ENCODE results near the gene HRG.
"Not testable (repeated sequence)": the region's sequence is repeated elsewhere in the genome, so short reads cannot be mapped to it uniquely, and the experiment has no call there.

HRG gene

GRCh38 chr3:186683979-186684378 is 18.2 kb downstream of the HRG start:
- no peak for DNase-seq

- not testable (repeated sequence) for DNase-seq
Measured at GRCh38 chr3:186686475-186686874, 20.7 kb downstream of the HRG start.

DNA sequence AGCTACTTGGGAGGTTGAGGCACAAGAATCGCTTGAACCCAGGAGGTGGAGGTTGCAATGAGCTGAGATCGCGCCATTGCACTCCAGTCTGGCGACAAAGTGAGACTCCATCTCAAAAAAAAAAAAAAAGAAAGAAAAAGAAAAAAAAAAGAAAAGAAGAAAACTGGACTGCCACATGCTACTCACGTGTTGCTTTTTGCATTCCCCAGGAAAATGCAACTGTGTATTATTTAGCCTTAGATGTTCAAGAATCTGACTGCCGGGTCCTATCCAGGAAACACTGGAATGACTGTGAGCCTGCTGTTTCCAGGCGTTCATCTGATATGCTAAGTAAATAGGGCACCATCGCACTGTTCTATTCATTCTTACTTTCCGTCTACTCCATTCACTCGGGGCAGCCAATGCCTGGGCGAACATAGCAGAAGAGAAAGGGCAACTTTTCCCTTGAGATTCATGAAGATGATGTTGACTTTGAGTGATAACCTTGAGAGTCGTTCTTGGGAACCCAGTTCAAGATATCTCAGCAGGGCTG is 21.4 kb downstream of the HRG start:
- DNase-seq, result no peak

DNA sequence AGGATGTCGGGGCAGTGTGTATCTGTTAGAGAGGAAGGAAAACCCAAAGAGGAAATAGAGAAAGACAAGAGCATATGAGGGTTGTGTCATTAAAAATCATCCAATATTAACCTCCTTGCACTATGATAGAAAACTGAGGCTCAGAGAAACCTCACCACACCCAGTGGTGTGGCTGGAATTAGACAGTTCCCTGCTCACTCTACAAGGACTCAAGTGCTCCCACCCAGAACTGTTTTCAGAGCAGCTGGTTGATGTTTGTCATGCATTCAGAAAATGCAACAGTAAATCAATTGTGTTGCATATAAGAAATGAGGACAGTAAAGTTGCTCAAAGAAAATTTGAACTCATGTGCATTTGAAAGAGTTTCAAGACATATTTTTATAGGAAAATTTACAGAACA is 24.5 kb downstream of the HRG start:
- not testable (repeated sequence) for DNase-seq

DNA sequence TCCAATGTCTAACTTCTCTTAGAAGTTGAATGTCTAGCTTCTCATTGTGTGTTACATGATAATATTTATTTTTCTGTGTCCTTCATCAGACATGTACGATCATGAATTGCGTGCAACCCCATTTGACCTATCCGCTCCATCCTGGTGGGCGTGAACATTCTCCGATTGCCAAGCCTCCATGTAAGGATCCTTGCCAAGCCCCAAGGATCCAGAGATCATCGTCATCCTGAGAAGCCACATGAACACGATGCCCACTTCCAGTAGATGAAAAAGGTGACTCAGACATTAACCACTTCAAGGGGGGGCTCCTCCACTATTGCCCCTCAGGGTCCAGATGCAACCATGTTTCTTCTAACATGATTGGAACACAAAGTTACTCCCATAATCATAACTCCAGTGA is 25.9 kb downstream of the HRG start:
- no peak for DNase-seq

DNA sequence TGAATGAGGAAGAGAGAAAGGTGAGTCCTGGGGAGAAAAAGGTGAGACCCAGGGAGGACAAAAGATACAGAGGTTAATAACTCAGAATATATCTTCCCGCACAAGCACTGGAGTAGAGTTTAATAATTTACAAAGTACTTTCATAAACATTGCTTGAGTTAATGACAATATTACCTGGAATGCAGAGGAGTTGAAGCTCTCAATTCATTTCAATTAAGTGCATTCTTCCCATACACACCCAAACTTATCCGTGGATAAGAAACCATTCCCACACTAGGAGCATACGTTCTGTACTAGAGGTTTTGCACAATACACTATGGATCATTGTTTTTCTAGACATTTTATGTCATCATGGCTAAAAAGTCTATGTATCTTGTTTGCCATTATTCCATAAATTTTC is 28.0 kb downstream of the HRG start:
- no peak for DNase-seq

GRCh38 chr3:186694288-186695032 is 28.6 kb downstream of the HRG start:
- DNase-seq, result no peak

DNA sequence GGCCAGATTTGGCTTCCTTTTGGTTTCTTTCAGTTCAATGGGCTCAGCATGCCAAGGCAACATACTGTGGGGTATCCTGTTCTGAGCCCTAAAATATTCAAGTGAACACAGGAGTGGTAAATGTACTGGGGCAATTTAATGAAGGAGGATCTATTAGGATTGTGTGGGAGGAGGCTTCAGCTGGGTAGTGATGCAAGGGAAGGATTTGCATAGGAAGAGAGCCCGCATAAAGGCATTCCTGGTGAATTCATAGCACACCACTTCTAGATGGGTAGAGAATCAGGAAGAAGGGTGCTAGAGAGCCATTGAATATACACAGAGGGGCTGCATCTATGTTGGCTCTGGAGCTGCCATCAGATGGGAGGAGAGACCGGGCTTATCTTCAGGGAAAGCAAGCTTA is 30.7 kb downstream of the HRG start:
- DNase-seq, result no peak

- DNase-seq, result no peak
Measured at GRCh38 chr3:186697510-186697909, 31.7 kb downstream of the HRG start.

- DNase-seq, result no peak
Measured at GRCh38 chr3:186700267-186700666, 34.5 kb downstream of the HRG start.

GRCh38 chr3:186702451-186702850 is 36.6 kb downstream of the HRG start:
- not testable (repeated sequence) for DNase-seq

DNA sequence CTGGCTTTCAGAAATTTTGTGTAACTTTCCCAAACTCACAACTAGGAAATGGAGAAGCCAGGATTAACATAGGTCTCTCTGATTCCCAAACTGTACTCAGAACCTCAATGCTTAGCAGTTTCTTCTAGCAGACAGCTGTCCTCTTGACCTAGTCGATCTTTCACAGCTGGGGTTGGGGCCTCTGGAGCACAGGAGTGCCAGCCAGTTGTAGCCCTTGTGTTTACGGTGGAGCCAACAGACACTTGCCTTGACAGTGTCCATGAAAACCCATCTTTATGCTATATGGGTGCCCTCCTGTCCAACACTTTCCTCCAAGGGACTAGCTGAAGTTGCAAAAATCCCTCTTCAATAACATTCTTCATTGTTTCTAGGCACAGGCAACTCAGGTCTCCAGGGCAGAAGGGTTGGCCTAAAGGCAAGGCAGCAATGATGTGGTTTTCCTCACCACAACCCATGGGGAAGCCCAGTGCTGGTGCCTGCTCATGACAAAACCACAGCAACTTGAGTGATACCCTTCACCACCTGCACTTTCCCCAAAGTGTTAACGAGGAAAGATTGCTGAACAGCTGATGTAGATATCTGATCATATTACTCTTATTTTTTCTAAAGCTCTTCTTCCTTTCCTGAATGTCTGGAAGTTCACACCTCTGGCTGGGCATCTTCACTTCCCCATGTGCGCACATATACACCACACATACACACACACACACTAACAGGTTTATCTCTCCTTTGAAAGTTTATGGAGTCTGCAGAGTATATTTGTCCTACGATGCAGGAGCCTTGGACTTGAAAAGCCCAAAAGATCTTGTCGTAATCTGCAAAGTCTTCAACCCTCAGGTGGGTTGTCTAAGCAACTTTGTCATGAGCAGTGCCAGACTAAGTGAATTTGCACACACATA is 40.3 kb downstream of the HRG start:
- no peak for DNase-seq

- DNase-seq, result no peak
Measured at GRCh38 chr3:186708983-186709679, 43.3 kb downstream of the HRG start.

GRCh38 chr3:186710694-186711093 is 44.9 kb downstream of the HRG start:
- DNase-seq, result not testable (repeated sequence)

- no peak for DNase-seq
Measured at GRCh38 chr3:186713499-186713898, 47.7 kb downstream of the HRG start.

- no peak for DNase-seq
Measured at GRCh38 chr3:186717039-186717457, 51.2 kb downstream of the HRG start, which contains the start of gene KNG1. KNG1 (plus strand) TSS chr3:186717359; CDS start chr3:186717543, 184 bp downstream.

- no peak for DNase-seq
Measured at GRCh38 chr3:186719945-186720739, 54.3 kb downstream of the HRG start.

DNA sequence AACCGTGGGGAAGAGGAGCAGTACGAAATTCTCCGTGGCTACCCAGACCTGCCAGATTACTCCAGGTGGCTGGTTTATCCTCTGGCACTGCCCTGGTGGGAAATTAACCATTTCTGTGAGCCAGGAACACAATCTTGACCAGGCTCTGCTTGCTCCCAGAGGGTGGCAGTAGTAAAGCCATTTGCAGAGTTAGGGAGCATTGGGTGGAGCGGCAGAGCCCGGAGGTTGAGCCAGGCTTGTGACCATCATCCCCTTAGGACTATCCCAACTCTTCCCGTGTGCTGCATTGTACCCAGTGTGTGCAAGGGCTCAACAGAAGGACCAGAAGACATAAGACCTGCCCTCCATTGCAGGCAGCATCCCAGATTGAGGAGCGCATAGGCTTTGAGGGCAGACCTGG is 56.6 kb downstream of the HRG start:
- DNase-seq, result no peak

DNA sequence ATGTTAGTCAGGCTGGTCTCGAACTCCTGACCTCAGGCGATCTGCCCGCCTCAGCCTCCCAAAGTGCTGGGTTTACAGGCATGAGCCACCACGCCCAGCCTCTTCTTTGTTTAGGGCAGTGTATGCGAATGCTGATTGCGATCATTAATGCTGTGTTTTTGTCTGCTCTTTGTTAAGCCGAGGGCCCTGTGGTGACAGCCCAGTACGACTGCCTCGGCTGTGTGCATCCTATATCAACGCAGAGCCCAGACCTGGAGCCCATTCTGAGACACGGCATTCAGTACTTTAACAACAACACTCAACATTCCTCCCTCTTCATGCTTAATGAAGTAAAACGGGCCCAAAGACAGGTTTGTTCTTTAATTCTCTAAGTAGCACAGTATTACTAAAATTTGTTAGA is 59.1 kb downstream of the HRG start:
- DNase-seq, result no peak

All from NCI-H1930 (cell line).